Esophagus squamous epithelium (tissue), 4 donors: ENCODE measurements around the gene TRERF1.

ENCODE experiments used
- POLR2A ChIP-seq, 4 donors: fragments of 450-650 bp; IDR thresholded peaks; one replicate each; pipeline ENCODE4 v1.6.1; 2017; ENCODE audit warnings: antibody characterized with exemption in 4 of 4, mild to moderate bottlenecking in 4 of 4, moderate library complexity in 3 of 4
- TF ChIP-seq, protein P1 (sequence below), 6 experiments: fragments of 450-650 bp in 4 of 6; fragments of 200-600 bp in 2 of 6; sonication (generic) in 2 of 6; IDR thresholded peaks; one replicate each; pipeline ENCODE4 v1.5.1; 2016 to 2019; ENCODE audit warnings: antibody characterized with exemption in 6 of 6, mild to moderate bottlenecking in 4 of 6, moderate library complexity in 4 of 6

DNA sequence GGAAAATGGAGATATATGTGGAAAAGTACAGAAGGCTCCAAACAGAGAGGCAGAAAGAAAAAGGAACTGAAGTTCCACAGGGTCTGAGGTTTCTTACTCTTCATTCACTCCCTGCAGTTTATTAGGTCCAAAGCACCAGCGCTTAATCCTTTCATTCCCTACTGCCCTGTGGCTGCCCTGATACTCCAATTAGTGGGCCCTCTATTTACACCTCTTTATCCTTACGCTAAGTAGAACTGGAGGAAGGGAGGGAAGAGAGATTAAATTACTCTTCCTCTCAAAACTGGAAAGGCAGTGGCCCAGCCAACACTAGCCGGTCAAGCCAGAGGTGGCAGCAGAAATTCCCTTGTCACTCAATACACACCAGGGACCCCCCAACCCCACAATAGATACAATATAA, 20.4 kb downstream of the TRERF1 start:
- TF ChIP-seq, protein P1, sequence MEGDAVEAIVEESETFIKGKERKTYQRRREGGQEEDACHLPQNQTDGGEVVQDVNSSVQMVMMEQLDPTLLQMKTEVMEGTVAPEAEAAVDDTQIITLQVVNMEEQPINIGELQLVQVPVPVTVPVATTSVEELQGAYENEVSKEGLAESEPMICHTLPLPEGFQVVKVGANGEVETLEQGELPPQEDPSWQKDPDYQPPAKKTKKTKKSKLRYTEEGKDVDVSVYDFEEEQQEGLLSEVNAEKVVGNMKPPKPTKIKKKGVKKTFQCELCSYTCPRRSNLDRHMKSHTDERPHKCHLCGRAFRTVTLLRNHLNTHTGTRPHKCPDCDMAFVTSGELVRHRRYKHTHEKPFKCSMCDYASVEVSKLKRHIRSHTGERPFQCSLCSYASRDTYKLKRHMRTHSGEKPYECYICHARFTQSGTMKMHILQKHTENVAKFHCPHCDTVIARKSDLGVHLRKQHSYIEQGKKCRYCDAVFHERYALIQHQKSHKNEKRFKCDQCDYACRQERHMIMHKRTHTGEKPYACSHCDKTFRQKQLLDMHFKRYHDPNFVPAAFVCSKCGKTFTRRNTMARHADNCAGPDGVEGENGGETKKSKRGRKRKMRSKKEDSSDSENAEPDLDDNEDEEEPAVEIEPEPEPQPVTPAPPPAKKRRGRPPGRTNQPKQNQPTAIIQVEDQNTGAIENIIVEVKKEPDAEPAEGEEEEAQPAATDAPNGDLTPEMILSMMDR (IDR thresholded peaks at IDR 0.05), result no peak
- no peak for TF ChIP-seq POLR2A (IDR thresholded peaks at IDR 0.05)
